CD4-positive, alpha-beta memory T cell (primary cell): ENCODE data around the gene TSC1. TPM values are rescaled to one million over a fixed set of nuclear protein-coding genes. Genes with fewer than 3 reads are reported as not detected.

Source experiments
- CTCF ChIA-PET: fragments of 350-600 bp; sonication (Branson Sonifier 250); formaldehyde crosslinking; loops from one replicate; lab custom pipeline; 2021; ENCODE audit warnings: inconsistent platforms; ENCODE audit not compliant: partially characterized antibody; lab: Charles Lee
- POLR2A ChIA-PET: fragments of 350-600 bp; sonication (Branson Sonifier 250); formaldehyde crosslinking; loops from one replicate; lab custom pipeline; 2021; ENCODE audit not compliant: partially characterized antibody; lab: Charles Lee
- DNase-seq, 5 donors: peaks; one replicate each; pipeline versions ENCODE4 v3.0.0 to v3.0.0-alpha.2; 2020 to 2022; ENCODE audit warnings: mixed read lengths in 1 of 5
- H3K27ac ChIP-seq: one replicate; pipeline ENCODE4 v1.7.0; 2013; ENCODE audit warnings: low read depth, low read length
- H3K27me3 ChIP-seq: 2 replicates; pipeline ENCODE4 v1.7.0; 2013; ENCODE audit warnings: mild to moderate bottlenecking, low read length, moderate library complexity; ENCODE audit not compliant: insufficient read depth
- H3K36me3 ChIP-seq: 2 replicates; pipeline ENCODE4 v1.7.0; 2013; ENCODE audit warnings: mild to moderate bottlenecking, low read length, moderate library complexity; ENCODE audit not compliant: insufficient read depth
- H3K4me1 ChIP-seq: 2 replicates; pipeline ENCODE4 v1.7.0; 2013; ENCODE audit warnings: mild to moderate bottlenecking, low read length, moderate library complexity; ENCODE audit not compliant: insufficient read depth
- H3K4me3 ChIP-seq, 2 donors: one replicate each; pipeline ENCODE4 v1.7.0; 2013; ENCODE audit warnings: low read length in 2 of 2, mild to moderate bottlenecking in 1 of 2
- H3K9me3 ChIP-seq, 2 donors: one replicate each; pipeline ENCODE4 v1.7.0; 2013; ENCODE audit warnings: low read length in 2 of 2, control low read depth in 1 of 2; ENCODE audit not compliant: control insufficient read depth in 1 of 2
- H3K27ac Mint-ChIP-seq, 7 donors: one replicate each; pipeline ENCODE4 v1.8.0; 2020 to 2021; ENCODE audit warnings: mixed read lengths in 7 of 7, mild to moderate bottlenecking in 6 of 7, inconsistent platforms in 3 of 7, moderate library complexity in 3 of 7
- H3K27me3 Mint-ChIP-seq, 2 donors: one replicate each; pipeline ENCODE4 v1.8.0; 2020 to 2021; ENCODE audit warnings: mixed read lengths in 2 of 2
- H3K36me3 Mint-ChIP-seq, 2 donors: one replicate each; pipeline ENCODE4 v1.8.0; 2020 to 2021; ENCODE audit warnings: mixed read lengths in 2 of 2, inconsistent platforms in 1 of 2, mild to moderate bottlenecking in 1 of 2
- H3K4me1 Mint-ChIP-seq, 4 donors: one replicate each; pipeline ENCODE4 v1.8.0; 2020 to 2021; ENCODE audit warnings: mixed read lengths in 4 of 4, mild to moderate bottlenecking in 1 of 4
- H3K4me3 Mint-ChIP-seq, 8 donors: one replicate each; pipeline ENCODE4 v1.8.0; 2020 to 2021; ENCODE audit warnings: mixed read lengths in 8 of 8, mild to moderate bottlenecking in 7 of 8, moderate library complexity in 6 of 8, inconsistent platforms in 3 of 8
- H3K9me3 Mint-ChIP-seq, 8 donors: one replicate each; pipeline ENCODE4 v1.8.0; 2020 to 2021; ENCODE audit warnings: mixed read lengths in 8 of 8, mild to moderate bottlenecking in 5 of 8, inconsistent platforms in 3 of 8, moderate library complexity in 1 of 8
- intact Hi-C: fragments of 100-400 bp; cut with micrococcal nuclease; formaldehyde crosslinking; loops from one replicate; pipeline ENCODE4 v1.15.1; 2023
- polyA plus RNA-seq, 2 donors: library from polyadenylated mRNA; unstranded; fragments of 300-500 nt; fragmentation: Illumina TruSeq; gene quantifications; one replicate each; pipeline ENCODE4 v1.2.3, GENCODE V29; 2021
- total RNA-seq, 2 experiments: library from RNA; stranded (reverse); gene quantifications; one replicate each; pipeline ENCODE4 v1.2.3, GENCODE V29; 2021

The TSC1 gene
- total and polyA plus RNA-seq, 4 experiments from 2014 or later: 4.4 to 76.5 (median 43.1) TPM

- peaks cover 12% of the 10 kb centered on the region for H3K4me1 ChIP-seq
- peaks cover 0 to 3% of the 10 kb centered on the region in 2 donors for H3K36me3 Mint-ChIP-seq
- H3K9me3 ChIP-seq: no peaks in the 10 kb centered on the region
- H3K27me3 ChIP-seq: no peaks in the 10 kb centered on the region
- intact Hi-C loops: loop anchor here (2.0 kb wide), 1 partner anchor 66 kb away; the partner anchor contains the start of gene TSC1
- no peaks in the 10 kb centered on the region for H3K9me3 Mint-ChIP-seq
- CTCF ChIA-PET: interaction anchor here (1.5 to 2.0 kb wide), 2 partner anchors 21 to 23 kb away, joined by 5 to 10 read pairs; no protein-coding TSS in a partner anchor
- H3K27ac Mint-ChIP-seq: peak within 1 kb of the TSS; percentile 65 to 94 (median 84)
- H3K27ac ChIP-seq: peak within 1 kb of the TSS; percentile 70
- peaks cover 5 to 12% (median 7%) of the 10 kb centered on the region in 4 donors for H3K4me1 Mint-ChIP-seq
- DNase-seq: no peak
- peak within 1 kb of the TSS; percentile 83 to 91 (median 85) for H3K4me3 Mint-ChIP-seq
- no peaks in the 10 kb centered on the region for H3K36me3 ChIP-seq
- POLR2A ChIA-PET: interaction anchor here (0.8 to 2.7 kb wide), 4 partner anchors 30 to 469 kb away, joined by 3 to 22 read pairs (median 7); partner anchors contain the start of genes DDX31, GTF3C4, MED22 and RPL7A
- H3K27me3 Mint-ChIP-seq: no peaks in the 10 kb centered on the region
- peak within 1 kb of the TSS; percentile 73 to 98 for H3K4me3 ChIP-seq
Observed at GRCh38 chr9:132878695-132879456, 65.5 kb downstream of the TSC1 start, which contains the start of gene SPACA9. Gene SPACA9 (plus strand): TSS chr9:132878898. CDS start chr9:132883948, 5,050 bp downstream.

GRCh38 chr9:132877824-132878694, 66.4 kb downstream of the TSC1 start, which contains the start of gene AK8:
Gene AK8 (minus strand): TSS chr9:132878284. CDS start chr9:132878255, 29 bp downstream.
- Histone ChIP-seq H3K27ac (peak within 1 kb of the TSS; percentile 70), H3K4me3 (peak within 1 kb of the TSS; percentile 73 to 98), H3K4me1 (peaks cover 12% of the 10 kb centered on the region), H3K27me3 (no peaks in the 10 kb centered on the region), H3K36me3 (no peaks in the 10 kb centered on the region), H3K9me3 (no peaks in the 10 kb centered on the region)
- H3K4me3 Mint-ChIP-seq: peak within 1 kb of the TSS; percentile 83 to 91 (median 85)
- H3K9me3 Mint-ChIP-seq: no peaks in the 10 kb centered on the region
- H3K27ac Mint-ChIP-seq: peak within 1 kb of the TSS; percentile 83 to 94 (median 86)
- peaks cover 8 to 17% (median 12%) of the 10 kb centered on the region in 4 donors for H3K4me1 Mint-ChIP-seq
- peaks cover 0 to 1% of the 10 kb centered on the region in 2 donors for H3K27me3 Mint-ChIP-seq
- ChIA-PET POLR2A (interaction anchor here (0.7 to 2.7 kb wide), 5 partner anchors 31 to 470 kb away, joined by 3 to 22 read pairs (median 4); partner anchors contain the start of genes DDX31, GTF3C4, MED22 and RPL7A), CTCF (interaction anchor here (1.0 to 2.0 kb wide), 6 partner anchors 22 to 66 kb away, joined by 3 to 10 read pairs (median 4); partner anchors contain the start of gene TSC1)
- DNase-seq: peak; percentile 68 to 82 (median 79)
- peaks cover 0 to 3% of the 10 kb centered on the region in 2 donors for H3K36me3 Mint-ChIP-seq
- intact Hi-C loops: loop anchor here (2.0 kb wide), 1 partner anchor 67 kb away; the partner anchor contains the start of gene TSC1

GRCh38 chr9:132877458-132877823, 67.0 kb downstream of the TSC1 start:
- intact Hi-C loops: no loop called here
- Mint-ChIP-seq H3K27me3 (peaks cover 0 to 1% of the 10 kb centered on the region in 2 donors), H3K27ac (peak overlapping the region in 5 of 7 donors; percentile 62 to 90 (median 84)), H3K9me3 (no peaks in the 10 kb centered on the region), H3K4me1 (peaks cover 8 to 17% (median 12%) of the 10 kb centered on the region in 4 donors), H3K36me3 (peaks cover 0 to 3% of the 10 kb centered on the region in 2 donors), H3K4me3 (peak overlapping the region; percentile 62 to 81 (median 76))
- POLR2A ChIA-PET: interaction anchor here (0.7 to 2.7 kb wide), 4 partner anchors 31 to 470 kb away, joined by 3 to 22 read pairs (median 7); partner anchors contain the start of genes DDX31, GTF3C4, MED22 and RPL7A
- no peak for DNase-seq
- CTCF ChIA-PET: interaction anchor here (1.0 to 1.5 kb wide), 5 partner anchors 23 to 67 kb away, joined by 3 to 5 read pairs (median 4); partner anchors contain the start of gene TSC1
- no peaks in the 10 kb centered on the region for H3K27me3 ChIP-seq
- peak overlapping the region; percentile 70 for H3K27ac ChIP-seq
- H3K9me3 ChIP-seq: no peaks in the 10 kb centered on the region
- H3K4me1 ChIP-seq: peaks cover 12% of the 10 kb centered on the region
- peak overlapping the region in 1 of 2 donors; percentile 98 for H3K4me3 ChIP-seq
- H3K36me3 ChIP-seq: no peaks in the 10 kb centered on the region

DNA sequence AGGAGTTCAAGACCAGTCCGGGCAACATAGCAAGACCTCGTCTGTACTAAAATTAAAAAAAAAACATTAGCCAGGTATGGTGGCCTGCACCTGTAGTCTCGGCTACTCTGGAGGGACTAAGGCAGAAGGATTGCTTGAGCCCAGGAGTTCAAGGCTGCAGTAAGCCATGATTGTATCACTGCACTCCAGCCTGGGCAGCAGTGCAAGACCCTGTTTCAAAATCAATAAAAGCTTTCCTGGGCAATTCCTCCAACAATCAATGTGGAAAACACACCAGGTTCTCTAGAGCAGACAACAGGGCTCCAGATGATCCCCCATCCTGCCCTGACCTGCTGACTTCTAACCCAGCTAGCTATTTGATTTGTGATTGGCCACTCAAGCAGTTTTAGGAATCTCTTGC, 67.6 kb downstream of the TSC1 start:
- Mint-ChIP-seq H3K27ac (peak overlapping the region in 5 of 7 donors; percentile 25 to 86 (median 42)), H3K4me3 (peak overlapping the region; percentile 70 to 81 (median 76)), H3K9me3 (no peaks in the 10 kb centered on the region), H3K27me3 (peaks cover 0 to 1% of the 10 kb centered on the region in 2 donors), H3K36me3 (peaks cover 0 to 3% of the 10 kb centered on the region in 2 donors), H3K4me1 (peaks cover 8 to 17% (median 12%) of the 10 kb centered on the region in 4 donors)
- no peaks in the 10 kb centered on the region for H3K36me3 ChIP-seq
- H3K9me3 ChIP-seq: no peaks in the 10 kb centered on the region
- H3K4me3 ChIP-seq: no peak overlapping the region
- CTCF ChIA-PET: interaction anchor here (1.0 to 1.3 kb wide), 4 partner anchors 25 to 67 kb away, joined by 3 to 4 read pairs (median 4); partner anchors contain the start of gene TSC1
- no peaks in the 10 kb centered on the region for H3K27me3 ChIP-seq
- no peak overlapping the region for H3K27ac ChIP-seq
- no peak for DNase-seq
- POLR2A ChIA-PET: interaction anchor here (2.7 kb wide), 1 partner anchor 68 kb away, joined by 22 read pairs; the partner anchor contains the start of gene TSC1
- intact Hi-C loops: no loop called here
- peaks cover 12% of the 10 kb centered on the region for H3K4me1 ChIP-seq

DNA sequence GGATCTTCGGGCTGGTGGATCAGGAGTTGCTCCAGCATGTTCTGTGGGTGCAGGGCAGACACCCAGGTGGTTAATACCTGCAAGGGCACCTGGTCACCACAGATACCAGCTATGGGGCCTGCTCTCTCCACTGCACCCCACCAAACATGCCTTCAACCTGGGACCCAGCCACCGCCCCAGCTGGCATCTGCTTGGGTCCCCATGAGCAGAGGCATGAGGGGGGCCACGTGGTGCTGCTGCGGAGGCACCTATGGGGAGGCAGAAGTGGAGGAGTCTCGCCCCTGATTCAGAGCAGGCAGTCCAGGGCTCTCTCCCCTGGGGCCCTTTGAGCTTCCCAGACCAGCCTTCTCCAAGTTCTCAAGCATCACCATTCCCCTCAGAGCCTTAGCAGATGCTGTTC, 69.3 kb downstream of the TSC1 start:
- H3K4me3 Mint-ChIP-seq: peak overlapping the region in 1 of 8 donors; percentile 80
- POLR2A ChIA-PET: no interaction called here

GRCh38 chr9:132873403-132873802, 71.0 kb downstream of the TSC1 start:
- ChIA-PET POLR2A (no interaction called here), CTCF (interaction anchor here (0.9 kb wide), 1 partner anchor 28 kb away, joined by 3 read pairs; no protein-coding TSS in a partner anchor)
- Mint-ChIP-seq H3K4me1 (peaks cover 4 to 13% (median 5%) of the 10 kb centered on the region in 4 donors), H3K27ac (peak overlapping the region in 6 of 7 donors; percentile 22 to 92 (median 54)), H3K27me3 (peaks cover 0 to 1% of the 10 kb centered on the region in 2 donors), H3K4me3 (peak overlapping the region in 7 of 8 donors; percentile 1 to 72 (median 58)), H3K36me3 (no peaks in the 10 kb centered on the region), H3K9me3 (no peaks in the 10 kb centered on the region)
- no peak for DNase-seq
- Histone ChIP-seq H3K9me3 (no peaks in the 10 kb centered on the region), H3K4me3 (no peak overlapping the region), H3K27ac (no peak overlapping the region), H3K36me3 (no peaks in the 10 kb centered on the region), H3K4me1 (peaks cover 6% of the 10 kb centered on the region), H3K27me3 (no peaks in the 10 kb centered on the region)
- intact Hi-C loops: no loop called here

More for the DNA sequence above, 69.3 kb downstream of the TSC1 start:
- H3K36me3 Mint-ChIP-seq: peaks cover 0 to 3% of the 10 kb centered on the region in 2 donors
- Histone ChIP-seq H3K9me3 (no peaks in the 10 kb centered on the region), H3K4me3 (no peak overlapping the region), H3K4me1 (peaks cover 12% of the 10 kb centered on the region), H3K27ac (no peak overlapping the region), H3K36me3 (no peaks in the 10 kb centered on the region), H3K27me3 (no peaks in the 10 kb centered on the region)
- intact Hi-C loops: no loop called here
- no peak for DNase-seq
- CTCF ChIA-PET: no interaction called here
- no peaks in the 10 kb centered on the region for H3K9me3 Mint-ChIP-seq
- H3K4me1 Mint-ChIP-seq: peaks cover 8 to 17% (median 11%) of the 10 kb centered on the region in 4 donors
- H3K27me3 Mint-ChIP-seq: peaks cover 0 to 1% of the 10 kb centered on the region in 2 donors
- H3K27ac Mint-ChIP-seq: no peak overlapping the region
